ENCODE results near the gene PARD6G. TPM values are rescaled to one million over a fixed set of nuclear protein-coding genes. Genes with fewer than 3 reads are reported as not detected.

PARD6G gene
- total and polyA plus RNA-seq, 9 of the 15 experiments (the other 6 are each of a cell fraction or from before 2014, with no cell fraction given) = 0.03 to 1.2 (median 0.26) TPM

- no peaks in the 10 kb centered on the region for H3K4me1 ChIP-seq (replicated peaks in 1 of 2; ENCODE audit: control insufficient read depth in 2 of 2, insufficient read depth in 2 of 2, low read length in 2 of 2)
- H3K9me3 ChIP-seq (replicated peaks; ENCODE audit: control insufficient read depth, insufficient read depth, low read depth, low read length) = no peaks in the 10 kb centered on the region
- DNase-seq (ENCODE audit: extremely low read depth in 1 of 4, low spot score in 3 of 4) (no peak), FAIRE-seq (no peak), ATAC-seq (no peak)
- H3K4me2 ChIP-seq (ENCODE audit: insufficient read depth, low read length) = no peak overlapping the region
- peaks cover 8 to 40% of the 10 kb centered on the region in 2 experiments; a peak in 3 of 5 replicates for H3K27me3 ChIP-seq (ENCODE audit: control insufficient read depth in 2 of 2, insufficient read depth in 2 of 2, low read length in 2 of 2)
- CTCF ChIA-PET (ENCODE audit: low intra/inter-chr PET ratio) = no interaction called here
- no peaks in the 10 kb centered on the region for H4K20me1 ChIP-seq (replicated peaks; ENCODE audit: control insufficient read depth, insufficient read depth, low read length)
- no TSS peak for BruUV-seq (replicated peaks)
- in situ Hi-C loops (cut with MboI) = no loop called here
- no peak overlapping the region for H3K4me3 ChIP-seq
- intact Hi-C loops (cut with micrococcal nuclease) = no loop called here
- H3K36me3 ChIP-seq (ENCODE audit: control insufficient read depth, insufficient read depth, low read length) = no peaks in the 10 kb centered on the region
- H3K27ac ChIP-seq (ENCODE audit: extremely low read depth, low read depth, low read length) = no peak overlapping the region
- H2AFZ ChIP-seq (ENCODE audit: low read depth, low read length) = no peak overlapping the region
- no peaks in the 10 kb centered on the region for H3K79me2 ChIP-seq (ENCODE audit: control insufficient read depth, insufficient read depth, low read length)
- no peaks in the 10 kb centered on the region for H3K9me1 ChIP-seq (ENCODE audit: control insufficient read depth, insufficient read depth, low read length)
- WGBS (ENCODE audit: insufficient coverage, low coverage, missing lambda C conversion rate) = 0% methylated on average over 1 of the region's 1 CpG
- H3K9ac ChIP-seq (ENCODE audit: insufficient read depth in 1 of 2, low read depth in 2 of 2, low read length in 2 of 2) = no peak overlapping the region
- POLR2A ChIA-PET = no interaction called here
- no peak for TF ChIP-seq CHD7 (IDR thresholded peaks at IDR 0.05; ENCODE audit: low read depth, low read length)
- TF ChIP-seq ATF3 (IDR thresholded peaks at IDR 0.05) = no peak
- TF ChIP-seq ATF3 (CRISPR knock-in tag; conservative IDR thresholded peaks at IDR 0.05) = no peak
- no peak for TF ChIP-seq FOXJ2 (tag; IDR thresholded peaks at IDR 0.05)
- TF ChIP-seq SAP30 (IDR thresholded peaks at IDR 0.05; ENCODE audit: borderline replicate concordance, insufficient read depth, low read depth, low read length, poor library complexity, severe bottlenecking) = no peak
- no peak for TF ChIP-seq NELFE (IDR thresholded peaks at IDR 0.05; ENCODE audit: insufficient read depth, insufficient read length)
- TF ChIP-seq POLR2B (IDR thresholded peaks at IDR 0.05; ENCODE audit: low read depth, partially characterized antibody) = no peak
- no peak for TF ChIP-seq BCL6 (CRISPR knock-in tag; IDR thresholded peaks at IDR 0.05)
- TF ChIP-seq RAD21 (CRISPR knock-in tag; conservative IDR thresholded peaks at IDR 0.05 in 1 of 2, IDR thresholded peaks at IDR 0.05 in 1 of 2) = no peak
Observed at GRCh38 chr18:80198391-80198790, 48.9 kb downstream of the PARD6G start.
